NCI-H1930 (cell line): ENCODE results near the gene ATP2C2.
"Not testable (repeated sequence)": the region's sequence is repeated elsewhere in the genome, so short reads cannot be mapped to it uniquely, and the experiment has no call there.

ENCODE experiments used
- DNase-seq, 2 experiments: peaks; one replicate each; lab custom pipeline; 2025; lab: John Stamatoyannopoulos, UW

The ATP2C2 gene

GRCh38 chr16:84397090-84397489, 28.8 kb downstream of the ATP2C2 start:
- DNase-seq, result no peak

GRCh38 chr16:84398701-84399100, 30.4 kb downstream of the ATP2C2 start:
- DNase-seq, result no peak

GRCh38 chr16:84399912-84400311, 31.6 kb downstream of the ATP2C2 start:
- DNase-seq, result not testable (repeated sequence)

GRCh38 chr16:84403435-84403834, 35.1 kb downstream of the ATP2C2 start:
- not testable (repeated sequence) for DNase-seq

- no peak for DNase-seq
Observed at GRCh38 chr16:84404324-84404723, 36.0 kb downstream of the ATP2C2 start.

- no peak for DNase-seq
Observed at GRCh38 chr16:84404936-84405639, 36.8 kb downstream of the ATP2C2 start.

- DNase-seq, result no peak
Observed at GRCh38 chr16:84406006-84406963, 37.9 kb downstream of the ATP2C2 start.

GRCh38 chr16:84407588-84408313, 39.4 kb downstream of the ATP2C2 start:
- no peak for DNase-seq

GRCh38 chr16:84408314-84408690, 40.0 kb downstream of the ATP2C2 start:
- DNase-seq, result no peak

GRCh38 chr16:84408856-84409255, 40.5 kb downstream of the ATP2C2 start:
- no peak for DNase-seq

GRCh38 chr16:84410361-84411138, 42.2 kb downstream of the ATP2C2 start:
- no peak for DNase-seq

- no peak for DNase-seq
Observed at GRCh38 chr16:84411768-84412167, 43.4 kb downstream of the ATP2C2 start.

- no peak for DNase-seq
Observed at GRCh38 chr16:84412262-84412661, 43.9 kb downstream of the ATP2C2 start.

GRCh38 chr16:84413244-84414004, 45.1 kb downstream of the ATP2C2 start:
- DNase-seq, result no peak

GRCh38 chr16:84414789-84415326, 46.5 kb downstream of the ATP2C2 start:
- no peak for DNase-seq

GRCh38 chr16:84416407-84417321, 48.3 kb downstream of the ATP2C2 start:
- DNase-seq, result no peak

GRCh38 chr16:84418056-84418849, 49.9 kb downstream of the ATP2C2 start:
- no peak for DNase-seq

- DNase-seq, result no peak
Observed at GRCh38 chr16:84419730-84420129, 51.4 kb downstream of the ATP2C2 start.

- DNase-seq, result not testable (repeated sequence)
Observed at GRCh38 chr16:84420556-84420955, 52.2 kb downstream of the ATP2C2 start.
